K562 (cell line): ENCODE measurements around the gene NDUFC2. TPM values are rescaled to one million over a fixed set of nuclear protein-coding genes. Genes with fewer than 3 reads are reported as not detected.
A peak's percentile ranks its signal among the peaks of the same experiment; 100 is the strongest.

Source experiments
- ARNT ChIP-seq, 2 experiments: fragments of 450-650 bp; IDR thresholded peaks; 2 replicates each; pipeline ENCODE4 v1.6.1; 2016; ENCODE audit warnings: mild to moderate bottlenecking in 1 of 2
- ATF1 ChIP-seq, 2 experiments: fragments of 450-650 bp in 1 of 2; IDR thresholded peaks; 2 replicates each; pipeline ENCODE4 v1.6.1; 2016; ENCODE audit warnings: missing compliant biosample characterization in 1 of 2, missing genetic modification characterization in 1 of 2
- ATF7 ChIP-seq: fragments of 450-650 bp; IDR thresholded peaks from 2 replicates; pipeline ENCODE4 v1.7.1; 2014; ENCODE audit warnings: mild to moderate bottlenecking, moderate library complexity
- BCL6 ChIP-seq: fragments of 250-450 bp; sonication (Bioruptor Pico); IDR thresholded peaks from 2 replicates; pipeline ENCODE4 v1.4.0; 2020
- BRF1 ChIP-seq: IDR thresholded peaks from 3 replicates; pipeline ENCODE4 v1.6.1; 2011; ENCODE audit warnings: borderline replicate concordance, mild to moderate bottlenecking; ENCODE audit not compliant: insufficient read length; ENCODE audit errors: extremely low read depth
- CSDE1 ChIP-seq, 2 experiments: fragments of 450-650 bp; IDR thresholded peaks; 2 replicates each; pipeline ENCODE4 v1.6.1; 2016; ENCODE audit warnings: mild to moderate bottlenecking in 1 of 2
- EHMT2 ChIP-seq: fragments of 450-650 bp; IDR thresholded peaks from 2 replicates; pipeline ENCODE4 v1.6.1; 2018; ENCODE audit warnings: antibody characterized with exemption
- ERF ChIP-seq: fragments of 450-650 bp; formaldehyde crosslinking; IDR thresholded peaks from 2 replicates; pipeline ENCODE4 v1.4.0; 2020; ENCODE audit warnings: mild to moderate bottlenecking, mixed read lengths
- FOXJ2 ChIP-seq: fragments of 200-800 bp; sonication (Bioruptor generic); IDR thresholded peaks from 2 replicates; pipeline ENCODE4 v1.6.1; 2016; ENCODE audit warnings: missing genetic modification characterization, missing compliant biosample characterization
- GABPB2 ChIP-seq: fragments of 250-450 bp; sonication (Bioruptor Pico); conservative IDR thresholded peaks from 2 replicates; pipeline ENCODE4 v1.5.1; 2021; ENCODE audit warnings: mild to moderate bottlenecking
- HBP1 ChIP-seq: fragments of 450-650 bp; formaldehyde crosslinking; IDR thresholded peaks from 2 replicates; pipeline ENCODE4 v1.4.0; 2022; ENCODE audit warnings: missing genetic modification characterization
- HCFC1 ChIP-seq: IDR thresholded peaks from 2 replicates; pipeline ENCODE4 v1.6.1; 2012; ENCODE audit warnings: low read depth, low read length, improper control_type of control experiment
- HMGN3 ChIP-seq: IDR thresholded peaks from 2 replicates; pipeline ENCODE4 v1.6.1; 2011; ENCODE audit warnings: borderline replicate concordance, low read depth, mild to moderate bottlenecking, mixed read lengths, low read length; ENCODE audit not compliant: insufficient read length; ENCODE audit errors: extremely low read depth
- HNRNPL ChIP-seq: fragments of 200-400 bp; formaldehyde crosslinking; IDR thresholded peaks from 2 replicates; pipeline ENCODE4 v1.6.1; 2017; ENCODE audit warnings: low read depth, mild to moderate bottlenecking, low read length
- MIER1 ChIP-seq: fragments of 450-650 bp; IDR thresholded peaks from 2 replicates; pipeline ENCODE4 v1.6.1; 2016; ENCODE audit warnings: antibody characterized with exemption, mild to moderate bottlenecking, low read depth
- MLX ChIP-seq, 2 experiments: fragments of 450-650 bp in 1 of 2; sonication (generic) in 1 of 2; formaldehyde crosslinking; conservative IDR thresholded peaks; 2 replicates each; pipeline versions ENCODE4 v1.4.0 to v1.8.1; 2020 to 2022; ENCODE audit warnings: mild to moderate bottlenecking in 1 of 2, missing genetic modification reagents in 1 of 2
- MYC ChIP-seq, 2 experiments: fragments of 250-450 bp in 1 of 2; sonication (Bioruptor Pico) in 1 of 2; IDR thresholded peaks; 2 replicates each; pipeline versions ENCODE4 v1.5.1 to v1.6.1; 2012 to 2021; ENCODE audit warnings: low read depth in 2 of 2, borderline replicate concordance in 1 of 2, improper control_type of control experiment in 1 of 2, low read length in 1 of 2, mild to moderate bottlenecking in 1 of 2, moderate library complexity in 1 of 2
- NONO ChIP-seq, 2 experiments: fragments of 200-400 bp in 1 of 2; fragments of 450-650 bp in 1 of 2; formaldehyde crosslinking in 1 of 2; IDR thresholded peaks; 2 replicates each; pipeline ENCODE4 v1.6.1; 2017; ENCODE audit warnings: low read depth in 2 of 2, mild to moderate bottlenecking in 2 of 2, moderate library complexity in 2 of 2, low read length in 1 of 2
- NUFIP1 ChIP-seq: fragments of 450-650 bp; IDR thresholded peaks from 2 replicates; pipeline ENCODE4 v1.6.1; 2018; ENCODE audit not compliant: partially characterized antibody
- POLR2G ChIP-seq: fragments of 200-400 bp; formaldehyde crosslinking; IDR thresholded peaks from 2 replicates; pipeline ENCODE4 v1.6.1; 2017; ENCODE audit warnings: low read depth, mild to moderate bottlenecking, antibody characterized with exemption, low read length, moderate library complexity
- ZBTB7A ChIP-seq: IDR thresholded peaks from 2 replicates; pipeline ENCODE4 v1.6.1; 2011; ENCODE audit warnings: low read depth, mild to moderate bottlenecking, low read length, moderate library complexity, borderline replicate concordance; ENCODE audit not compliant: control insufficient read depth
- ZC3H11A ChIP-seq: IDR thresholded peaks from 2 replicates; pipeline ENCODE4 v1.6.1; 2012; ENCODE audit warnings: low read depth, low read length, improper control_type of control experiment
- ZC3H8 ChIP-seq: fragments of 450-650 bp; IDR thresholded peaks from 2 replicates; pipeline ENCODE4 v1.6.1; 2017
- ZNF584 ChIP-seq: fragments of 200-800 bp; sonication (Bioruptor generic); IDR thresholded peaks from 2 replicates; pipeline ENCODE4 v1.6.1; 2016; ENCODE audit warnings: low read depth, mild to moderate bottlenecking, missing genetic modification characterization, missing compliant biosample characterization
- polyA plus RNA-seq, 8 experiments: library from polyadenylated mRNA; depleted of rRNA in 4 of 8; stranded (reverse) in 5 of 8; unstranded in 3 of 8; fragments of >200 nt; fragmentation: Nextera tagmentation in 2 of 8; fragmentation: Illumina TruSeq in 1 of 8; extraction: Ambion mirVana in 2 of 8; extraction: Trizol in 1 of 8; gene quantifications; 2 replicates each; pipeline versions ENCODE4 v1.2.1 to v1.2.3, GENCODE V29; 2011 to 2014; ENCODE audit warnings: inconsistent platforms in 1 of 8, missing spikeins in 1 of 8
- total RNA-seq, 7 experiments: library from RNA; depleted of rRNA in 6 of 7; stranded (reverse); fragments of >200 nt in 6 of 7; fragmentation: Illumina TruSeq in 2 of 7; extraction: Trizol in 2 of 7; gene quantifications; 2 replicates each; pipeline versions ENCODE4 v1.2.1 to v1.2.3, GENCODE V29; 2011 to 2021; ENCODE audit warnings: low replicate concordance in 1 of 7
- TF ChIP-seq, protein P1 (sequence below): sonication (generic); formaldehyde crosslinking; IDR thresholded peaks from 2 replicates; pipeline ENCODE4 v1.5.0; 2020; ENCODE audit warnings: missing genetic modification reagents

Gene NDUFC2
- total and polyA plus RNA-seq, 9 of the 15 experiments (the other 6 are each of a cell fraction or from before 2014, with no cell fraction given): 168 to 1,119 (median 442) TPM

DNA sequence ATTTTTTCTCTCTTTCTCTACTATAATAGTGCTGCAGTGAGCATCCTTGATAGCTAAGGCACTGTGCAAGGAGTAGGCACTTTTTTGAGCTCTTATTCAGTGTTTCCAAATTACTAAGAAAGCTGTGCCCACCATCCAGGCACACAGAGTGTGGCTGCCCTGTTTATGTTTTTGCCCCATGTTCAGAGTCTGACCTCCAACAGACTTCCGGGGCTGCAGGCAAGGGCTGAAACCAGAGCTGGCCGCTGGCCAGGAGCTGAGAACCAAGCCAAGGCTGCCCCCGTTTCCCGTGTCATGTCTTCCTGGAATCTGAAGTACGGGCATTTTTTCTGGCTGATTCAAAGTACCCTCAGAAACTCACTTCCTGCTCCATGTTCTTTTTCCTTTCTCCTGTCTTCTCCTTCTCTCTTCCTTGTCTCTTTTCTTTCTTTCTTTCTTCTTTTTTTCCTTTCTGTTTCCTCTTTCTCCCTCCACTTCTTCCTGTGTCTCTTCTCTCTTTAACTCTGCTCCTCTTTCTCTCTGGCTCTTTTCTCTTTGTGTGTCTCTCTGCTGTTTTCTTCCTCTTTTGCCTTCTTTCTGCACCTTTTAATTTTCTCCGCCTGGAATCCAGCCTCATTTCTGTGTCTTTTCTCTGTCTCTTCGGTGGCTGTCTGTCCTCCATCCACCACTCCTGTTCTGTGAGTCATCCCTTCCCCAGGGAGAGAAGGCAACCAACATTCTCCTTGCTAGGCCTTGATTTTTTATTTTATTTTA is 39.6 kb downstream of the NDUFC2 start (continued):
- TF ChIP-seq MIER1 (0 out of 2 replicates have a peak, but pooled peaks have one; percentile 55), HMGN3 (no peak), EHMT2 (peak; percentile 85), MLX (CRISPR knock-in tag; conservative IDR thresholded peaks at IDR 0.05) (no peak), BRF1 (no peak), CSDE1 (IDR thresholded peaks at IDR 0.05) (0 out of 4 replicates have a peak, but pooled peaks of 1 of the 2 experiments have one; percentile 72), HNRNPL (no peak), BCL6 (CRISPR knock-in tag) (0 out of 2 replicates have a peak, but pooled peaks have one; percentile 9), GABPB2 (CRISPR knock-in tag) (no peak), HBP1 (CRISPR knock-in tag) (peak; percentile 78), FOXJ2 (tag) (no peak), ATF7 (0 out of 2 replicates have a peak, but pooled peaks have one; percentile 10), HCFC1 (no peak), ERF (CRISPR knock-in tag) (0 out of 2 replicates have a peak, but pooled peaks have one; percentile 29), ATF1 (CRISPR knock-in tag; IDR thresholded peaks at IDR 0.05) (no peak), ATF1 (tag; IDR thresholded peaks at IDR 0.05) (no peak), MYC (IDR thresholded peaks at IDR 0.05; ENCODE audit: low read depth, low read length) (no peak), MYC (CRISPR knock-in tag; IDR thresholded peaks at IDR 0.05; ENCODE audit: borderline replicate concordance, low read depth) (no peak), POLR2G (0 out of 2 replicates have a peak, but pooled peaks have one; percentile 37), ZC3H8 (0 out of 2 replicates have a peak, but pooled peaks have one; percentile 70), ARNT (IDR thresholded peaks at IDR 0.05) (peak in 1 of 2 experiments; percentile 82; a peak in 3 of 4 replicates), NONO (IDR thresholded peaks at IDR 0.05; ENCODE audit: low read depth in 2 of 2, low read length in 1 of 2) (no peak), NUFIP1 (peak; percentile 91), ZC3H11A (no peak), ZBTB7A (no peak), ZNF584 (0 out of 2 replicates have a peak, but pooled peaks have one; percentile 43)
- TF ChIP-seq, protein P1, sequence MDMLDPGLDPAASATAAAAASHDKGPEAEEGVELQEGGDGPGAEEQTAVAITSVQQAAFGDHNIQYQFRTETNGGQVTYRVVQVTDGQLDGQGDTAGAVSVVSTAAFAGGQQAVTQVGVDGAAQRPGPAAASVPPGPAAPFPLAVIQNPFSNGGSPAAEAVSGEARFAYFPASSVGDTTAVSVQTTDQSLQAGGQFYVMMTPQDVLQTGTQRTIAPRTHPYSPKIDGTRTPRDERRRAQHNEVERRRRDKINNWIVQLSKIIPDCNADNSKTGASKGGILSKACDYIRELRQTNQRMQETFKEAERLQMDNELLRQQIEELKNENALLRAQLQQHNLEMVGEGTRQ (CRISPR knock-in tag): no peak
